IMR-90 (cell line): ENCODE results near the gene MAGI2.

Source experiments
- BHLHE40 ChIP-seq: fragments of 150-350 bp; IDR thresholded peaks from 2 replicates; pipeline ENCODE4 v1.6.1; 2016; ENCODE audit warnings: mild to moderate bottlenecking, low read depth, low read length
- CEBPB ChIP-seq: IDR thresholded peaks from 2 replicates; pipeline ENCODE4 v1.6.1; 2012; ENCODE audit warnings: low read depth, low read length, improper control_type of control experiment
- CTCF ChIP-seq: conservative IDR thresholded peaks from 2 replicates; pipeline ENCODE4 v1.5.1; 2012; ENCODE audit warnings: mild to moderate bottlenecking, low read depth, low read length, improper control_type of control experiment
- FOS ChIP-seq: fragments of 150-350 bp; IDR thresholded peaks from 2 replicates; pipeline ENCODE4 v1.6.1; 2016; ENCODE audit warnings: low read depth, low read length
- MAFK ChIP-seq: IDR thresholded peaks from 2 replicates; pipeline ENCODE4 v1.6.1; 2012; ENCODE audit warnings: low read depth, low read length, improper control_type of control experiment
- MAZ ChIP-seq: IDR thresholded peaks from 2 replicates; pipeline ENCODE4 v1.6.1; 2012; ENCODE audit warnings: low read depth, mild to moderate bottlenecking, low read length, improper control_type of control experiment, moderate library complexity, borderline replicate concordance
- MXI1 ChIP-seq: IDR thresholded peaks from 2 replicates; pipeline ENCODE4 v1.6.1; 2012; ENCODE audit warnings: low read depth, mild to moderate bottlenecking, low read length, moderate library complexity, borderline replicate concordance
- NFE2L2 ChIP-seq: fragments of 150-350 bp; IDR thresholded peaks from 2 replicates; pipeline ENCODE4 v1.6.1; 2016; ENCODE audit warnings: low read depth, mild to moderate bottlenecking, low read length
- POLR2A ChIP-seq: IDR thresholded peaks from 2 replicates; pipeline ENCODE4 v1.6.1; 2012; ENCODE audit warnings: mild to moderate bottlenecking, low read depth, low read length
- RAD21 ChIP-seq: IDR thresholded peaks from 2 replicates; pipeline ENCODE4 v1.6.1; 2012; ENCODE audit warnings: low read length, improper control_type of control experiment
- RCOR1 ChIP-seq: IDR thresholded peaks from 2 replicates; pipeline ENCODE4 v1.6.1; 2012; ENCODE audit warnings: mild to moderate bottlenecking, low read length, improper control_type of control experiment; ENCODE audit not compliant: insufficient replicate concordance
- SMC3 ChIP-seq: fragments of 150-350 bp; IDR thresholded peaks from 2 replicates; pipeline ENCODE4 v1.6.1; 2016; ENCODE audit warnings: low read depth, mild to moderate bottlenecking, antibody characterized with exemption, low read length, moderate library complexity
- USF2 ChIP-seq: fragments of 150-350 bp; IDR thresholded peaks from 2 replicates; pipeline ENCODE4 v1.6.1; 2017; ENCODE audit warnings: mild to moderate bottlenecking, antibody characterized with exemption, low read length, low read depth

GRCh38 chr7:78616539-78616938 lies 836.9 kb downstream of the MAGI2 start:
- TF ChIP-seq BHLHE40, result no peak
- no peak for TF ChIP-seq CEBPB
- TF ChIP-seq CTCF, result no peak
- no peak for TF ChIP-seq FOS
- TF ChIP-seq POLR2A, result no peak
- TF ChIP-seq MXI1, result no peak
- no peak for TF ChIP-seq RAD21
- TF ChIP-seq SMC3, result no peak
- TF ChIP-seq RCOR1, result no peak
- TF ChIP-seq USF2, result no peak
- TF ChIP-seq NFE2L2, result no peak
- no peak for TF ChIP-seq MAZ
- TF ChIP-seq MAFK, result no peak
